Heart left ventricle (tissue), 13 donors: ENCODE data around the gene CPLANE2.

Experiments used
- CTCF ChIP-seq, 12 donors: fragments of 200-600 bp; sonication (generic) in 4 of 12; IDR thresholded peaks; one replicate each; pipeline versions ENCODE4 v1.5.0 to v1.8.0; 2018 to 2022; ENCODE audit warnings: antibody characterized with exemption in 12 of 12, mild to moderate bottlenecking in 5 of 12
- POLR2A ChIP-seq, 2 donors: fragments of 450-650 bp; IDR thresholded peaks; one replicate each; pipeline ENCODE4 v1.6.1; 2017; ENCODE audit warnings: antibody characterized with exemption in 2 of 2, mild to moderate bottlenecking in 2 of 2, moderate library complexity in 2 of 2
- donor health status: ischemic (EF 13 %, LVEDD 7.1; RV severe dilation, severe dysfunction).
- donor health status: DM: no; HTN: yes; CAD: no.
- donor health status: DM: no; HTN: no; CAD: no.
- donor health status: ischemic (EF 25% LVEDD 6.9; RV normal size, moderate dysfunction).
- donor health status: ischemic (EF 25% LVEDD 5.7; RV mildly dilated, moderate dysfunction).
- donor health status: ischemic (EF 35%, LVEDD 5.7; RV mildly dilated, moderate dysfunction).
- donor health status: nonischemic (EF 11% LVEDD 7.7; RV severe dilation, severe dysfunction).
- donor health status: DM: yes; HTN: yes; CAD: no.
- donor health status: PGD.
- donor health status: ischemic (EF 29% LVEDD 5.4; RV normal size, mild dysfunction).
- donor health status: nonischemic (EF 23%, LVEDD 6.1; RV moderate dilation, normal function).

GRCh38 chr1:16186655-16187235 lies 50.2 kb downstream of the CPLANE2 start:
- no peak for TF ChIP-seq CTCF (IDR thresholded peaks at IDR 0.05)
- TF ChIP-seq POLR2A (IDR thresholded peaks at IDR 0.05) = no peak
